Suppressor macrophage (primary cell): ENCODE results near the gene PUM1.

Experiments
- DNase-seq, 4 experiments: peaks; one replicate each; pipeline ENCODE4 v3.0.0-alpha.2; 2020 to 2022

Gene PUM1

GRCh38 chr1:30889511-30889910 lies 176.0 kb downstream of the PUM1 start:
- no peak for DNase-seq

DNA sequence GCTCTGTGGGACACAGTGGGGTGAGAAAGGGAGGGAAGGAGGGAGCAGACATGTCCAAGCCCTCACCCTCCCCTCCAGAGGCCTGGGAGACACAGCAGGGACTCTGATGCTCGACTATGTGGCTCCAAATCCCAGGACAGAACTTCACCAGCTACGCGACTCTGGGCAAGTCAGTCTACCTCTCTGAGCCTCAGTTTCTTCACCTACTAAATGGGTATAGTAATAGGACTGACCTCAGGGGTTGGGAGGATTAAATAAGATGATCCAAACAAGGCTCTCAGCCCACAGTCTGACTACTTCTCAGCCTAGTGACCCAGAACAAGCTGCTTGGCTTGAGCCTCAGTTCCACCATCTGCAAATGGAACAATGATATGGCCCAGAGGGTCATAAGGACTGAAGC lies 176.5 kb downstream of the PUM1 start:
- DNase-seq: no peak

- DNase-seq: no peak
These were observed 177.1 kb downstream of the PUM1 start for GRCh38 chr1:30888391-30888790.

- no peak for DNase-seq
These were observed 177.8 kb downstream of the PUM1 start for GRCh38 chr1:30887485-30888315.

DNA sequence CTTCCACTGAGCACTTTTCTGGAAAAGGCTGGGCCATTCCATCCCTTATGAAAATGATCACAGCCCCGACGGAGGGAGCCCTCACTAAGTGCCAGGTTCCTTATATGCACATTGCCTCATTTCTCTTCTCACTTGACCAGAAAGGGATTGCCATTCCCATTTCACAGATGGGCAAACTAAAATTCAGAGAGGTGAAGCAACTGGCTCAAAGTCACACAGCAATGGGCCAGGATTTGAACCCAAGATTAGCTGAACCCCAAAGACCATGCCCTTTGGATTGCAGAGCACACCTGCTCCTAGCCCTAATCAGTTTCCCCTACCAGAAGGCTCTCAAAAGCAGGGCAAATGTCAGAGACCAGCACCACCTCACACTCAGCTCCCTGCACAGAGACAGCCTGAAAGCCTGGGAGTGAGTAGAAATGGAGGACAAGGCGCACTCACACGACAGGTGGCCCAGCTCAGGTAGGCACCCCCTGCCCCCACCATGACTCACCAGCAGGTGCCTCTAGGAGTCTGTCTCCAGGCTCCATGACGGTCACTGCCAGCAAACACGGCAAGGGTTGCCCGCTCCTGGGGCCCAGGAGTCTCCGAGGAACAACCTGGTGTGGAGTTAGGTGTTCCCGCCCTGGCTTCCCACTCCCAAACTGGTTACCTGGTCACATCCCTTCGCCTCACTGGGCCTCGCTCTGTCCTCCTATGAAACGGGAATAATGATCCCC lies 178.6 kb downstream of the PUM1 start:
- no peak for DNase-seq

- no peak for DNase-seq
These were observed 179.7 kb downstream of the PUM1 start for GRCh38 chr1:30885570-30886522.

DNA sequence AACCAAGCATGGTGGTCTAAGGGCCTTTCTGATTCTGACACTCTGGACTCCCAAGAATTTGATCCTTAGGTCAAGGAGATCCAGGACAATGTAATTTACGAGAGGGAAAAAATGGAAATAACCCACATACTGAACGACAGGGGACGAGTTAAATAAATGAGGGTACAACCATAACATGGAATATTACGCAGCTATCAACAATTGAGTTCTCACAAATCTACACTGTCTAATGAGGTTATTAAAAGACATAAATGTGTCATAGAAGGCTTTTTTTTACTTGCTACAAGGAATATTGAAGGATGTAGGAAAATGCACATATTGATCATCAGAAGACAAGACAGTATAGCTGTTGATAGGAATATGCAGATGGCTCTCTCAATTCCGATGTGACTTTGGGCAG lies 180.8 kb downstream of the PUM1 start:
- no peak for DNase-seq

GRCh38 chr1:30883389-30884172 lies 181.9 kb downstream of the PUM1 start:
- DNase-seq: no peak

DNA sequence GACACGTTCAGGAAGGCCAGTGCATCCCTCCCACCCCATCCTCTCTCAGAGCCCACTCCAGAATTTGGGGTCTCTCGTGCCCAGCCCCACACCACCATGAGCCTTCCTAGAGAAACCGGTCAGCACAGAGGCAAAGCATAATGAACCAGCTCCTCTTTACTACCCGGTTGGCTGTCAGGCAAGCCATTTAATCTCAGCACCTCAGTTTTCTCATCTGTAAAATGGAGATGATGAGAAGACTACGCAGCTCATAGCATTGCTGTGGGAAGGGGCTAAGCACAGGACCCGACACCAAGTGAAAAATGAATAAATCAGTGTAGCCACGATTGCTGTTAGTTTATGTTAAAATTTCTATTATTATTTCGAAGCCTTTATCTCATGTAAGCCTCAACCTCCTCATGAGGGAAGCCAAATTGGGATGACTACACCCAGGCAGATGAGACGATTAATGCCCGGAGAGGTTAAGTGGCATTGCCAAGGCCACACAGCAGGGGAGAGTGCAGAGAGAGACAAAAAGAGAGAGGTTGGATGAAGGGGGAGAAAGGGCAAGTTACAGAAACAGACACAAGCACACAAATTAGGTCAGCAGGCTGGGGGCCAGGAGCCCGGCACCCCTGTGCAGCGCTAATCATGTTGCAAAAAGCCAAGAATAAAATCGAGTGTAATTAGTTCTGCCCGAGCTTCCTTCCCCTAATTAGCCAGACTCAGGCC lies 182.7 kb downstream of the PUM1 start:
- no peak for DNase-seq
